Tibial artery (tissue), 4 donors: ENCODE data around the gene SYTL4.

Source experiments
- DNase-seq, 2 donors: peaks; one replicate each; pipeline ENCODE4 v3.0.0-alpha.2; 2019
- H3K27ac ChIP-seq, 2 donors: fragments of 200-600 bp; sonication (generic) in 1 of 2; 1 replicate in 1 of 2; 2 replicates in 1 of 2; pipeline ENCODE4 v1.5.1; 2018 to 2019; ENCODE audit warnings: mild to moderate bottlenecking in 1 of 2
- H3K27me3 ChIP-seq, 2 donors: fragments of 200-600 bp; sonication (generic) in 1 of 2; one replicate each; pipeline versions ENCODE4 v1.5.1 to v1.6.0; 2016 to 2019
- H3K36me3 ChIP-seq, 3 donors: fragments of 200-600 bp; sonication (generic) in 2 of 3; one replicate each; pipeline ENCODE4 v1.5.1; 2016 to 2019; ENCODE audit warnings: mild to moderate bottlenecking in 2 of 3
- H3K4me1 ChIP-seq, 4 donors: fragments of 200-600 bp; sonication (generic) in 2 of 4; 1 replicate in 3 of 4; 2 replicates in 1 of 4; pipeline ENCODE4 v1.5.1; 2016 to 2019
- H3K4me3 ChIP-seq, 2 donors: fragments of 200-600 bp; sonication (generic) in 1 of 2; 1 replicate in 1 of 2; 2 replicates in 1 of 2; pipeline ENCODE4 v1.5.1; 2018 to 2019; ENCODE audit warnings: mild to moderate bottlenecking in 2 of 2
- H3K9me3 ChIP-seq, 3 donors: fragments of 200-600 bp; sonication (generic) in 1 of 3; one replicate each; pipeline ENCODE4 v1.5.1; 2016 to 2019
- CTCF ChIP-seq, 2 experiments: fragments of 200-600 bp in 1 of 2; fragments of 450-650 bp in 1 of 2; IDR thresholded peaks; one replicate each; pipeline ENCODE4 v1.5.1; 2017 to 2019; ENCODE audit warnings: antibody characterized with exemption in 2 of 2, mild to moderate bottlenecking in 1 of 2, moderate library complexity in 1 of 2
- intact Hi-C: fragments of 100-400 bp; cut with DNase I; formaldehyde crosslinking; loops from one replicate; pipeline ENCODE4 v1.15.0; 2023; ENCODE audit warnings: low total_unique reads

The SYTL4 gene

DNA sequence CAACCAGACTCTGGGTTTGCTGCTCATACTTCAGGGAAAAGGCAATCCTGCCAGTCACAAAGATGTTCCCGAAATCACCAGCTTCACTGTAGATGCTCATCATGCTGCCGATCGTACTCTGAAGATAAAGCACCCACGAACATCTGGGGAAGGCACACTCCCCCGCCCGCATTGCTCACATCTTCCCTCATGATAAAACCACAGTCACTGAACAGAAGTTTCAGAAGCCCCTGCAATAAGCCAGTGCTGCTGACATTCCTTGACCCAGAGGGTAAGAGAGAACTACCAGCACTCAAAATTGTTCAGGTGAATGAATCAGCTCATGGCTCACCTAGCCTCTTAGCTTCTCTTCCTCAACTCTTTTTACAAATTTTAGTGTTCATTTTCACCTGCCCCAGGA, 44.8 kb downstream of the SYTL4 start:
- Histone ChIP-seq H3K4me1 (no peaks in the 10 kb centered on the region), H3K36me3 (peaks cover 0 to 7% (median 0%) of the 10 kb centered on the region in 3 donors), H3K27ac (no peak overlapping the region), H3K27me3 (no peaks in the 10 kb centered on the region), H3K4me3 (no peak overlapping the region), H3K9me3 (no peaks in the 10 kb centered on the region)
- DNase-seq, result no peak
- intact Hi-C loops, result loop anchor here (2.0 kb wide), 1 partner anchor 80 kb away; no protein-coding TSS in a partner anchor
- TF ChIP-seq CTCF (IDR thresholded peaks at IDR 0.05), result no peak

- Histone ChIP-seq H3K36me3 (peaks cover 0 to 7% (median 0%) of the 10 kb centered on the region in 3 donors), H3K27me3 (no peaks in the 10 kb centered on the region), H3K4me3 (no peak overlapping the region), H3K4me1 (peaks cover 0 to under 1% (median 0%) of the 10 kb centered on the region in 4 donors), H3K9me3 (no peaks in the 10 kb centered on the region), H3K27ac (no peak overlapping the region)
- intact Hi-C loops, result loop anchor here (2.0 kb wide), 1 partner anchor 81 kb away; no protein-coding TSS in a partner anchor
- DNase-seq, result no peak
- TF ChIP-seq CTCF (IDR thresholded peaks at IDR 0.05), result no peak
Measured at GRCh38 chrX:100685997-100686305, 46.0 kb downstream of the SYTL4 start.

DNA sequence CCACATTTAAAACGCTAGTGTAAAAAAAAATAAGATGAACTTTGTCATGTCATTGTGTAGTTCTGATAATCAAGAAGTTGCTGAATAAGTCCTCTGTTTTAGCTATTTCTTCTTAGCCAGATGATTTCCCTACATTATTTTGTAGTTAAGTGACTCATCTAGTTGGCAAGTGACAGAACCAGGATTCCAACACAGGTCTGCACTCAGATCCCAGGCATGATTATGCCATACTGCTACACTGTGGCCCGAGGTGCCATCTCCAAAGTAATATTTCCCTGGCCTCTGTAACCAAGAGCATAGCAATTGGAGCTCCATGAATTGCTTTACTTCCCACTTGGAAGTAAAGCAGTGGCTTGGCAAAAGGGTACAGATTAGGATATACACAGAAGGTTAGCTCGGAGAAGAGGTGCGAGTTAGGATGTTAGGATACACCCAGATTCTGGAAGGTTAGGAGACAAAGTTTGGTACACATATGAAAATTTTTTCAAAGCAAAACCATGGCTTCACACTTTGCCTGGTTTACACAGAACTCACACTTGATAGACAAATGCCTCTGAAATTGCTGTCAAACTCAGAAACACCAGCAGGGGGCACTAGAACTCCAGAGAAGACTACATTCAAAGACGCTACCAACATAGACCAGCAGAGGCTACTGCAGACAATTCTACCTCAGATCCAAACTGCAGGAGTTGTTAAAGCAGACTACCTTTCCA, 46.5 kb downstream of the SYTL4 start:
- Histone ChIP-seq H3K9me3 (no peaks in the 10 kb centered on the region), H3K36me3 (peaks cover 0 to 7% (median 0%) of the 10 kb centered on the region in 3 donors), H3K27me3 (no peaks in the 10 kb centered on the region), H3K27ac (no peak overlapping the region), H3K4me3 (no peak overlapping the region), H3K4me1 (peaks cover 0 to 4% (median 0%) of the 10 kb centered on the region in 4 donors)
- TF ChIP-seq CTCF (IDR thresholded peaks at IDR 0.05), result peak; percentile 72 to 84
- intact Hi-C loops, result no loop called here
- peak in 1 of 2 donors; percentile 76 for DNase-seq

GRCh38 chrX:100682939-100683338, 49.0 kb downstream of the SYTL4 start:
- intact Hi-C loops, result no loop called here
- Histone ChIP-seq H3K9me3 (no peaks in the 10 kb centered on the region), H3K4me1 (peaks cover 0 to 4% (median 0%) of the 10 kb centered on the region in 4 donors), H3K36me3 (peaks cover 0 to 7% (median 0%) of the 10 kb centered on the region in 3 donors), H3K4me3 (no peak overlapping the region), H3K27me3 (no peaks in the 10 kb centered on the region), H3K27ac (no peak overlapping the region)
- no peak for DNase-seq
- no peak for TF ChIP-seq CTCF (IDR thresholded peaks at IDR 0.05)

- Histone ChIP-seq H3K4me1 (peaks cover 0 to 4% (median 0%) of the 10 kb centered on the region in 4 donors), H3K36me3 (peaks cover 0 to 4% (median 0%) of the 10 kb centered on the region in 3 donors), H3K4me3 (no peak overlapping the region), H3K27me3 (no peaks in the 10 kb centered on the region), H3K27ac (no peak overlapping the region), H3K9me3 (no peaks in the 10 kb centered on the region)
- no peak for DNase-seq
- TF ChIP-seq CTCF (IDR thresholded peaks at IDR 0.05), result no peak
- intact Hi-C loops, result no loop called here
Measured at GRCh38 chrX:100681599-100681998, 50.3 kb downstream of the SYTL4 start.
